ENCODE measurements around the gene RNF8.
"Not testable (repeated sequence)": the region's sequence is repeated elsewhere in the genome, so short reads cannot be mapped to it uniquely, and the experiment has no call there.

Gene RNF8

GRCh38 chr6:37399131-37399530 lies 45.3 kb downstream of the RNF8 start:
- DNase-seq (ENCODE audit: extremely low read depth, insufficient read length): no peak
- Histone ChIP-seq H3K36me3 (ENCODE audit: control insufficient read depth, insufficient read depth, low read length) (no peaks in the 10 kb centered on the region; the same call in 1 of the 2 replicates), H3K4me3 (replicated peaks; ENCODE audit: low read depth, low read length) (no peak overlapping the region), H3K27me3 (replicated peaks; ENCODE audit: control insufficient read depth, insufficient read depth, low read length) (no peaks in the 10 kb centered on the region)
- TF ChIP-seq, protein P1, sequence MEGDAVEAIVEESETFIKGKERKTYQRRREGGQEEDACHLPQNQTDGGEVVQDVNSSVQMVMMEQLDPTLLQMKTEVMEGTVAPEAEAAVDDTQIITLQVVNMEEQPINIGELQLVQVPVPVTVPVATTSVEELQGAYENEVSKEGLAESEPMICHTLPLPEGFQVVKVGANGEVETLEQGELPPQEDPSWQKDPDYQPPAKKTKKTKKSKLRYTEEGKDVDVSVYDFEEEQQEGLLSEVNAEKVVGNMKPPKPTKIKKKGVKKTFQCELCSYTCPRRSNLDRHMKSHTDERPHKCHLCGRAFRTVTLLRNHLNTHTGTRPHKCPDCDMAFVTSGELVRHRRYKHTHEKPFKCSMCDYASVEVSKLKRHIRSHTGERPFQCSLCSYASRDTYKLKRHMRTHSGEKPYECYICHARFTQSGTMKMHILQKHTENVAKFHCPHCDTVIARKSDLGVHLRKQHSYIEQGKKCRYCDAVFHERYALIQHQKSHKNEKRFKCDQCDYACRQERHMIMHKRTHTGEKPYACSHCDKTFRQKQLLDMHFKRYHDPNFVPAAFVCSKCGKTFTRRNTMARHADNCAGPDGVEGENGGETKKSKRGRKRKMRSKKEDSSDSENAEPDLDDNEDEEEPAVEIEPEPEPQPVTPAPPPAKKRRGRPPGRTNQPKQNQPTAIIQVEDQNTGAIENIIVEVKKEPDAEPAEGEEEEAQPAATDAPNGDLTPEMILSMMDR (IDR thresholded peaks at IDR 0.05; ENCODE audit: insufficient read depth, low read length, poor library complexity, severe bottlenecking): no peak

GRCh38 chr6:37399795-37400490 lies 46.2 kb downstream of the RNF8 start:
- DNase-seq (ENCODE audit: extremely low read depth, insufficient read length): no peak
- Histone ChIP-seq H3K27me3 (replicated peaks; ENCODE audit: control insufficient read depth, insufficient read depth, low read length) (no peaks in the 10 kb centered on the region), H3K4me3 (replicated peaks; ENCODE audit: low read depth, low read length) (no peak overlapping the region), H3K36me3 (ENCODE audit: control insufficient read depth, insufficient read depth, low read length) (no peaks in the 10 kb centered on the region)
- TF ChIP-seq, protein P1 (IDR thresholded peaks at IDR 0.05; ENCODE audit: insufficient read depth, low read length, poor library complexity, severe bottlenecking): no peak

- DNase-seq (ENCODE audit: extremely low read depth, insufficient read length): not testable (repeated sequence)
Measured at GRCh38 chr6:37401658-37402057, 47.9 kb downstream of the RNF8 start.

DNA sequence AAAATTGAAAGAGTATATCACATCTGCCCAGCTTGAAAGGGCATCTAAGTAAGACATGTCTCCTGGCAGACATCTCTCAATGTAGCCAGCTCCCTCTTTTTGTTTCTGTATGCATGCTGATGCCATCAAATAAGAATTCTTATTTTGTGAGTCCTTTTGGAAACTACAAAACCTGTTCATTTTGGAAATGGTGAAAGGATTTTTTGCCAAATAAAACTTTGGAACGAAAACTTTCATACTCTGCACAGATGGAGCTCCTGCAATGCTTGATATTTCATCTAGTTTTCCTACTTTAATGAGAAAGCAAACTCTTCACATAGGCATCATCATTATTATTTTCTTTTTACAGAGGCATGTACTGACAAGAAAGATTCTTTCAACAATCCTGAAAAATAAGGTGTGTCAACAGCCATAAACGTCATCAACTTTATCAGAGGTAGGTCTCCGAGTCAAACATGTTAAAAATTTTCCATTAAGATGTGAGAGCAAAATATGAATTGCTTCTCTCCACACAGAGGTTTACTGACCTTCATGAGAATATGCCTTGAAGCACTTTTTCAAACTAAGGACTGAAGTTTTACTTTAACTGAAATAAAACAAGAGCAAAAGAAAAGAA lies 53.1 kb downstream of the RNF8 start:
- TF ChIP-seq, protein P1 (IDR thresholded peaks at IDR 0.05; ENCODE audit: insufficient read depth, low read length, poor library complexity, severe bottlenecking): no peak
- Histone ChIP-seq H3K27me3 (replicated peaks; ENCODE audit: control insufficient read depth, insufficient read depth, low read length) (no peaks in the 10 kb centered on the region), H3K4me3 (replicated peaks; ENCODE audit: low read depth, low read length) (no peak overlapping the region), H3K36me3 (ENCODE audit: control insufficient read depth, insufficient read depth, low read length) (no peaks in the 10 kb centered on the region)
- DNase-seq (ENCODE audit: extremely low read depth, insufficient read length): no peak

More at GRCh38 chr6:37401658-37402057, 47.9 kb downstream of the RNF8 start:
- not testable (repeated sequence) for H3K36me3 ChIP-seq (ENCODE audit: control insufficient read depth, insufficient read depth, low read length); H3K27me3 ChIP-seq (replicated peaks; ENCODE audit: control insufficient read depth, insufficient read depth, low read length); H3K4me3 ChIP-seq (replicated peaks; ENCODE audit: low read depth, low read length)

DNA sequence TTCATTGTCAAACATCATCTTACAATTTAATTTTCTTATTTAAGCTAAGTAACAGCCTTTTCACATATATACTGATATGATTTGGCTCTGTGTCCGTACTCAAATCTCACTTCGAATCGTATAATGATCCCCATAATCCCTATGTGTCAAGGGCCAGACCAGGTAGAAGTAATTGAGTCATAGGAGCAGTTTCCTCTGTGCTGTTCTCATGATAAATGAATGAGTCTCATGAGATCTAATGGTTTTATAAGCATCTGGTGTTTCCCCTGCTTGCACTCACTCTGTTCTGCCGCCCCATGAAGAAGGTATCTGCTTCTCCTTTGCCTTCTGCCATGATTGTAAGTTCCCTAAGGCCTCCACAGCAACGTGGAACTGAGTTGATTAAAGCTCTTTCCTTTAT lies 54.2 kb downstream of the RNF8 start:
- no peak overlapping the region for H3K4me3 ChIP-seq (replicated peaks; ENCODE audit: low read depth, low read length)
- no peak for DNase-seq (ENCODE audit: extremely low read depth, insufficient read length)
- TF ChIP-seq, protein P1 (IDR thresholded peaks at IDR 0.05; ENCODE audit: insufficient read depth, low read length, poor library complexity, severe bottlenecking): no peak
- H3K36me3 ChIP-seq (ENCODE audit: control insufficient read depth, insufficient read depth, low read length): no peaks in the 10 kb centered on the region
- no peaks in the 10 kb centered on the region for H3K27me3 ChIP-seq (replicated peaks; ENCODE audit: control insufficient read depth, insufficient read depth, low read length)

DNA sequence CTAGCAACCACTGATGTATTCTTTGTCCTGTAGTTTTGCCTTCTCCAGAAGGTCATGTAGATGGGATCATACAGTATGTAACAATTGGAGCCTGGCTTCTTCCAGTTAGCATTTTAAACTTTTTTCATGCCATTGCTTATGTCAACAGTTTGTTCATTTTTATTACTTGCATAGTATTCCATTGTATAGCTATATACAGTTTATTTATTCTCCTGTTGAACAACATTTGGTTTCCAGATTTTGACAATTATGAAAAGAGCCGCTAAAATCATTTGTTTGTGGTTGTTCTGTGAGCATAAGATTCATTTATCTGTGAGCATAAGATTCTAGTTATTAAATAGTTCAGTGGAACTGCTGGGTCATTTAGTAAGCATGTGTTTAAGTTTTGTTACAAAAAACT lies 55.7 kb downstream of the RNF8 start:
- H3K27me3 ChIP-seq (replicated peaks; ENCODE audit: control insufficient read depth, insufficient read depth, low read length): no peaks in the 10 kb centered on the region
- DNase-seq (ENCODE audit: extremely low read depth, insufficient read length): no peak
- no peak overlapping the region for H3K4me3 ChIP-seq (replicated peaks; ENCODE audit: low read depth, low read length)
- TF ChIP-seq, protein P1 (IDR thresholded peaks at IDR 0.05; ENCODE audit: insufficient read depth, low read length, poor library complexity, severe bottlenecking): no peak
- no peaks in the 10 kb centered on the region for H3K36me3 ChIP-seq (ENCODE audit: control insufficient read depth, insufficient read depth, low read length)
